ENCODE results near the gene ESRRG. TPM values are rescaled to one million over a fixed set of nuclear protein-coding genes. Genes with fewer than 3 reads are reported as not detected.

ESRRG gene
- total and polyA plus RNA-seq, 10 donors, result 0.29 to 11.9 (median 2.2) TPM

DNA sequence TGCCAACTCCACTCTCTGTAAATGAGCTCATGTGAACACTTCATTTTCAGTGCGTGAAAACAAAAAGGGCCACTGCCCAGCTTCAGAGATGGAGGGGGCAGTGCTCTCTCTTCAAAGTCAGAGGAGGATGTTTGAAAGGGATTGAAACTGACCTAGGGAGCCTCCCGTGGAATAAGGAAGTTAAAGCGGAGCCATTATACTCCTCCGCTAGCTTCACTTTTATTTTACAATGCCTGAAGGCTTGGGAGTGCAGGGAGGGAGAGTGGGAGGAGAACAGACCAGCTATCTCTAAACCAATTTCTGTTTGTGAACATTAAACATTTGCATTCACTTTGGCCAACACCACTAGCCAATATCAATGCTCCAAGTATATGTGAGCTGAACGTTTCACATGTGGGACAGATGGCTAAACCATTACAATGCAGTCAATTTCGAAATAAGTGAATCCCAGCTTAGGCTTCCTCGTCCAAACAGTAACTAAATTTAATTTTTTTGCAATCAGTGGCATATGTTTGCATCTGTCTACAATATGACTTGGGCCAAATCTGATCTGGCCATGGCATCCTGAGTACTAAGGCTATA, 126.9 kb downstream of the ESRRG start:
- no peak for DNase-seq
- intact Hi-C loops (cut with DNase I; ENCODE audit: low total_unique reads), result no loop called here
- Histone ChIP-seq H3K9me3 (peaks cover 0 to 2% (median 0%) of the 10 kb centered on the region in 8 donors), H3K27me3 (replicated peaks in 1 of 7) (peaks cover 0 to 16% (median 0%) of the 10 kb centered on the region in 7 donors), H3K36me3 (no peaks in the 10 kb centered on the region), H3K27ac (no peak overlapping the region), H3K4me1 (peaks cover 0 to 8% (median 2%) of the 10 kb centered on the region in 6 donors), H3K4me3 (no peak overlapping the region)
- TF ChIP-seq POLR2A (IDR thresholded peaks at IDR 0.05) (no peak), POLR2AphosphoS5 (IDR thresholded peaks at IDR 0.05) (no peak)
- TF ChIP-seq, protein P1, sequence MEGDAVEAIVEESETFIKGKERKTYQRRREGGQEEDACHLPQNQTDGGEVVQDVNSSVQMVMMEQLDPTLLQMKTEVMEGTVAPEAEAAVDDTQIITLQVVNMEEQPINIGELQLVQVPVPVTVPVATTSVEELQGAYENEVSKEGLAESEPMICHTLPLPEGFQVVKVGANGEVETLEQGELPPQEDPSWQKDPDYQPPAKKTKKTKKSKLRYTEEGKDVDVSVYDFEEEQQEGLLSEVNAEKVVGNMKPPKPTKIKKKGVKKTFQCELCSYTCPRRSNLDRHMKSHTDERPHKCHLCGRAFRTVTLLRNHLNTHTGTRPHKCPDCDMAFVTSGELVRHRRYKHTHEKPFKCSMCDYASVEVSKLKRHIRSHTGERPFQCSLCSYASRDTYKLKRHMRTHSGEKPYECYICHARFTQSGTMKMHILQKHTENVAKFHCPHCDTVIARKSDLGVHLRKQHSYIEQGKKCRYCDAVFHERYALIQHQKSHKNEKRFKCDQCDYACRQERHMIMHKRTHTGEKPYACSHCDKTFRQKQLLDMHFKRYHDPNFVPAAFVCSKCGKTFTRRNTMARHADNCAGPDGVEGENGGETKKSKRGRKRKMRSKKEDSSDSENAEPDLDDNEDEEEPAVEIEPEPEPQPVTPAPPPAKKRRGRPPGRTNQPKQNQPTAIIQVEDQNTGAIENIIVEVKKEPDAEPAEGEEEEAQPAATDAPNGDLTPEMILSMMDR (IDR thresholded peaks at IDR 0.05 in 8 of 11, conservative IDR thresholded peaks at IDR 0.05 in 3 of 11), result no peak
- 65 to 79% (median 70%) methylated on average over 7 of the region's 7 CpGs for WGBS, 5 donors

DNA sequence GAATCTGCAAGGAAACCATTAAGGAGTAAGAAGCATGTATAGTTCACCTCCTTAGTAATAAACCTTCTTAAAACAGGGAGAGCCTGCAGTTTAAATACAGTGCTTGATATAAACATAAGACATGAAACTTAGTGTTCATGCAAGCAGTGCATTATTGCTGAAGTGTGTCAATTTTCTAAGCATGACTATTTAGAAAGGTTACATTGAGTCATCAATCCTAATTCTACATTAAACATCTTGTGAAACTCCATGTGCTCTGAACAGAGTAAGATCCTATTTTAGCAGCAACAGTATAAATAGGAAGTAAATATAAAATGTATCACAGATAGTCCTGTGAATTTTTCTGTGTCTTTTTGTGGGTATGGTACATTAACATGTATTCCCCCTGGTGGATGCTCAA, 135.5 kb downstream of the ESRRG start:
- intact Hi-C loops (cut with DNase I; ENCODE audit: low total_unique reads), result no loop called here

DNA sequence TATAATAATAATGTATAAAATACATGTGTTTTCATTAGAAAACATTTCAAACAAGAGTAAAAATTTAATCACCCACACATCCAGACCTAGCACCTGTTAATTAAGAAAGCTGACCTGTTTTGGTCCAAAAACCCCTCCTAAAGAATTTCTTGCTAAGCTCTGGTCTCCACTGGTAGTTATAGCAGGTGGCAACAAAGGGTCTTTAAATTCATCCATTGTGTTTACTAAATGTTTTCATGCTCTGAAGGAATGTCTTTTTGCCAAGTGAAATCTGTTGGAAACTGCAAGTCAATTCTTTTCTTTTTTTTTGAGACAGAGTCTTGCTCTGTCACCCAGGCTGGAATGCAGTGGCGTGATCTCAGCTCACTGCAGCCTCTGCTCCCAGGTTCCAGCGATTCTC, 141.1 kb downstream of the ESRRG start:
- no peak for TF ChIP-seq POLR2AphosphoS5 (IDR thresholded peaks at IDR 0.05)
- intact Hi-C loops (cut with DNase I; ENCODE audit: low total_unique reads), result no loop called here
- no peak overlapping the region for H3K27ac ChIP-seq
- H3K36me3 ChIP-seq, result no peaks in the 10 kb centered on the region
- no peak overlapping the region for H3K4me3 ChIP-seq
- no peaks in the 10 kb centered on the region for H3K4me1 ChIP-seq
- no peaks in the 10 kb centered on the region for H3K27me3 ChIP-seq (replicated peaks in 1 of 7)
- 70 to 89% (median 83%) methylated on average over 2 of the region's 2 CpGs for WGBS, 5 donors
- peaks cover 0 to 15% (median 4%) of the 10 kb centered on the region in 8 donors for H3K9me3 ChIP-seq
- no peak for DNase-seq

More for the DNA sequence above, 135.5 kb downstream of the ESRRG start:
- no peaks in the 10 kb centered on the region for H3K4me1 ChIP-seq
- H3K9me3 ChIP-seq, result peaks cover 0 to 14% (median 5%) of the 10 kb centered on the region in 8 donors
- DNase-seq, result no peak
- no peaks in the 10 kb centered on the region for H3K27me3 ChIP-seq (replicated peaks in 1 of 7)
- H3K4me3 ChIP-seq, result no peak overlapping the region
- TF ChIP-seq, protein P1 (IDR thresholded peaks at IDR 0.05 in 8 of 11, conservative IDR thresholded peaks at IDR 0.05 in 3 of 11), result no peak
- TF ChIP-seq POLR2AphosphoS5 (IDR thresholded peaks at IDR 0.05) (no peak), POLR2A (IDR thresholded peaks at IDR 0.05) (no peak)
- no peaks in the 10 kb centered on the region for H3K36me3 ChIP-seq
- no peak overlapping the region for H3K27ac ChIP-seq

DNA sequence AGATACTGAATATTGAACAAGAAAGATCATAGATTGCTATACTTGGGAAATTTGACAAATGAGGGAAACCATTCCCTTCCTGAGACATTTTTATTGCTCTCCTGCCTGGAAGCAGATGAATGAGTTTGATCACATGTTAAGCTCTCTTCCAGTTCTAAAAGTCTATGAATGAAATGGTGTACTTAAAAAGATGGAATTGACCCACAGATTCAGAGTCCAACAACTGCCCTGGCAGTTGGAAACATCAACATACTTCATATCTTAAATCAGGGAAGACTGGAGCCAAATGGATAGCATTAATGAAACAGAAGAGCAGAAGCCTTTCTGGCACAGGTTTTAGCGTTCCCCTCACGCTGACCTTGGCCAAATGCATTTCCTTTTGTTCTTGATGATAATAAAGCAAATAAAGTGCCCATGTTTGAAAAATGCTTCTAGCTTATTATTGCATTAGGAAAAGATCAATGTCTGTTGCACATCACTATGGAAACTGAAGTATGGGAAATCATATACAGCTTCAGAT, 142.6 kb downstream of the ESRRG start:
- 53 to 73% (median 65%) methylated on average over 2 of the region's 2 CpGs for WGBS, 5 donors
- Histone ChIP-seq H3K9me3 (peaks cover 0 to 15% (median 4%) of the 10 kb centered on the region in 8 donors), H3K4me3 (no peak overlapping the region), H3K4me1 (no peaks in the 10 kb centered on the region), H3K27me3 (replicated peaks in 1 of 7) (no peaks in the 10 kb centered on the region), H3K36me3 (no peaks in the 10 kb centered on the region), H3K27ac (no peak overlapping the region)
- intact Hi-C loops (cut with DNase I; ENCODE audit: low total_unique reads), result no loop called here
- DNase-seq, result no peak
- TF ChIP-seq POLR2AphosphoS5 (IDR thresholded peaks at IDR 0.05) (no peak), POLR2A (IDR thresholded peaks at IDR 0.05) (no peak)
- TF ChIP-seq, protein P1 (IDR thresholded peaks at IDR 0.05 in 8 of 11, conservative IDR thresholded peaks at IDR 0.05 in 3 of 11), result no peak
